ENCODE measurements around the gene SARM1. TPM values are rescaled to one million over a fixed set of nuclear protein-coding genes. Genes with fewer than 3 reads are reported as not detected.

The SARM1 gene
- total and polyA plus RNA-seq, 2 donors (not counting 3 experiments of a cell fraction or from before 2014, with no cell fraction given) = 5.6 to 7.0 TPM

DNA sequence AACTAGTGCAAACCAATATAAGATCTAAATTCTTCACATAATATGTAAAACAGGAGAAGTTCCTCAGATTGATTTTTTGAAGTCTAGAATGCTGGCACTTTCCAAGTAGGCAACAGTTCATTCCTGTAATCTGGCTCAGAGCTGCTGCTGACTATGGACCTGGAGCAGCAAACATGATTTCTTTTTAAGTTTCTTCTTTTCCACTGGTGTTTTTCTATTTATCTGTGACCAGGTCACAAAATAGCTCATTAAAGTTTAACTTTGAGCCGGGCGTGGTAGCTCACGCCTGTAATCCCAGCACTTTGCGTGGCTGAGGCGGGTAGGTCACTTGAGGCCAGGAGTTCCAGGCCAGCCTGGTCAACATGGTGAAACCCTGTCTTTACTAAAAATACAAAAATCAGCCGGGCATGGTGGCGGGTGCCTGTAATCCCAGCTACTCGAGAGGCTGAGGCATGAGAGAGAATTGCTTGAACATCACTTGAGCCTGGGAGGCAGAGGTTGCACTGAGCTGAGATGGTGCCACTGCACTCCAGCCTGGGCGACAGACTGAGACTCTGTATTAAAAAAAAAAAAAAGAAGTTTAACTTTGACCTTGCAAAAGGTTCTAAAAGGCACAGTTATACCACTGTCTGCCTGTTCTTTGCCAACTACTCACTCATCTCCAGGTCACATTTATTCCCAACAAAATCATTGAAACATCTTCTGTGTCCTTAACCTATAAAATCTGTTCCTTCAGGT, 72.6 kb downstream of the SARM1 start:
- H3K27ac ChIP-seq (ENCODE audit: insufficient read depth, low read depth, low read length) = no peak overlapping the region
- H3K4me1 ChIP-seq (ENCODE audit: control insufficient read depth, extremely low read depth, insufficient read depth, low read length) = no peaks in the 10 kb centered on the region
- peaks cover 2 to 5% of the 10 kb centered on the region in 2 experiments for H3K27me3 ChIP-seq (ENCODE audit: control insufficient read depth in 2 of 2, insufficient read depth in 2 of 2, low read length in 2 of 2)
- ChIA-PET CTCF (interaction anchor here (0.6 to 2.1 kb wide), 2 partner anchors 28 to 598 kb away, joined by 3 to 6 read pairs; no protein-coding TSS in a partner anchor), POLR2A (no interaction called here)
- dilution Hi-C loops (cut with MboI; ENCODE audit: extremely low pct_ligation_motif_present, low sequenced_read_pairs) = no loop called here
- H3K9me1 ChIP-seq (replicated peaks; ENCODE audit: control insufficient read depth, extremely low read depth, insufficient read depth, low read length) = no peaks in the 10 kb centered on the region
- intact Hi-C loops (cut with micrococcal nuclease) = no loop called here
- no peak overlapping the region for H3K4me2 ChIP-seq (ENCODE audit: insufficient read depth, low read length)
- H3K4me3 ChIP-seq (replicated peaks in 1 of 3; ENCODE audit: insufficient read depth in 1 of 3, low read depth in 1 of 3, low read length in 3 of 3) = no peak overlapping the region
- no peak overlapping the region for H3K9ac ChIP-seq (replicated peaks; ENCODE audit: extremely low read depth, insufficient read depth, low read length)
- no TSS peak for BruUV-seq (replicated peaks)
- no peak overlapping the region for H2AFZ ChIP-seq (ENCODE audit: low read depth, low read length)
- FAIRE-seq = no peak
- TF ChIP-seq GATA2 (IDR thresholded peaks at IDR 0.05; ENCODE audit: insufficient read depth, insufficient read length, low read depth, low read length) (no peak), POLR2AphosphoS5 (IDR thresholded peaks at IDR 0.05; ENCODE audit: insufficient read depth, low read depth, low read length) (no peak), POLR2A (IDR thresholded peaks at IDR 0.05; ENCODE audit: low read depth, low read length) (no peak), FOS (IDR thresholded peaks at IDR 0.05; ENCODE audit: borderline replicate concordance, insufficient read depth, low read length) (no peak), MAX (IDR thresholded peaks at IDR 0.05; ENCODE audit: insufficient read depth, insufficient read length) (no peak), JUN (IDR thresholded peaks at IDR 0.05; ENCODE audit: borderline replicate concordance, insufficient read depth, insufficient read length, low read depth) (no peak), MYC (IDR thresholded peaks at IDR 0.05; ENCODE audit: low read depth, low read length) (no peak)
- TF ChIP-seq, protein P1, sequence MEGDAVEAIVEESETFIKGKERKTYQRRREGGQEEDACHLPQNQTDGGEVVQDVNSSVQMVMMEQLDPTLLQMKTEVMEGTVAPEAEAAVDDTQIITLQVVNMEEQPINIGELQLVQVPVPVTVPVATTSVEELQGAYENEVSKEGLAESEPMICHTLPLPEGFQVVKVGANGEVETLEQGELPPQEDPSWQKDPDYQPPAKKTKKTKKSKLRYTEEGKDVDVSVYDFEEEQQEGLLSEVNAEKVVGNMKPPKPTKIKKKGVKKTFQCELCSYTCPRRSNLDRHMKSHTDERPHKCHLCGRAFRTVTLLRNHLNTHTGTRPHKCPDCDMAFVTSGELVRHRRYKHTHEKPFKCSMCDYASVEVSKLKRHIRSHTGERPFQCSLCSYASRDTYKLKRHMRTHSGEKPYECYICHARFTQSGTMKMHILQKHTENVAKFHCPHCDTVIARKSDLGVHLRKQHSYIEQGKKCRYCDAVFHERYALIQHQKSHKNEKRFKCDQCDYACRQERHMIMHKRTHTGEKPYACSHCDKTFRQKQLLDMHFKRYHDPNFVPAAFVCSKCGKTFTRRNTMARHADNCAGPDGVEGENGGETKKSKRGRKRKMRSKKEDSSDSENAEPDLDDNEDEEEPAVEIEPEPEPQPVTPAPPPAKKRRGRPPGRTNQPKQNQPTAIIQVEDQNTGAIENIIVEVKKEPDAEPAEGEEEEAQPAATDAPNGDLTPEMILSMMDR (IDR thresholded peaks at IDR 0.05; ENCODE audit: extremely low read depth in 1 of 2, insufficient read depth in 1 of 2, low read depth in 1 of 2, low read length in 2 of 2) = no peak
- DNase-seq (ENCODE audit: low read depth, low spot score) = no peak
- no peaks in the 10 kb centered on the region for H3K9me3 ChIP-seq (replicated peaks; ENCODE audit: control insufficient read depth, insufficient read depth, low read length)
- H3K79me2 ChIP-seq (ENCODE audit: control insufficient read depth, insufficient read depth, low read length) = no peaks in the 10 kb centered on the region
- H4K20me1 ChIP-seq (replicated peaks; ENCODE audit: control insufficient read depth, extremely low read depth, insufficient read depth, low read length) = no peaks in the 10 kb centered on the region
- no peaks in the 10 kb centered on the region for H3K36me3 ChIP-seq (ENCODE audit: control insufficient read depth in 2 of 2, extremely low read depth in 1 of 2, insufficient read depth in 2 of 2, low read length in 2 of 2)
